H7 (cell line): ENCODE data around the gene ANKS1B. TPM values are rescaled to one million over a fixed set of nuclear protein-coding genes. Genes with fewer than 3 reads are reported as not detected.
"Not testable (repeated sequence)": the region's sequence is repeated elsewhere in the genome, so short reads cannot be mapped to it uniquely, and the experiment has no call there.

Source experiments
- DNase-seq: peaks from one replicate; pipeline ENCODE4 v3.0.0; 2012
- H3K27me3 ChIP-seq: 2 replicates; pipeline ENCODE4 v1.6.0; 2011; ENCODE audit warnings: mild to moderate bottlenecking, low read length; ENCODE audit not compliant: control insufficient read depth, insufficient read depth
- H3K36me3 ChIP-seq: replicated peaks from 2 replicates; pipeline ENCODE4 v1.5.1; 2011; ENCODE audit warnings: low read length; ENCODE audit not compliant: control insufficient read depth, insufficient read depth
- H3K4me3 ChIP-seq: 2 replicates; pipeline ENCODE4 v1.5.1; 2011; ENCODE audit warnings: low read depth, mild to moderate bottlenecking, control low read depth, low read length, moderate library complexity; ENCODE audit not compliant: insufficient read depth
- total RNA-seq: library from RNA; depleted of rRNA; stranded (reverse); fragments of >200 nt; shearing (Covaris generic); gene quantifications from 2 replicates; pipeline ENCODE4 v1.2.3, GENCODE V29; 2014

ANKS1B gene
- total RNA-seq, 1 experiment from 2014 or later: 3.5 TPM

- Histone ChIP-seq H3K4me3 (no peak overlapping the region), H3K36me3 (no peaks in the 10 kb centered on the region)
- no peak for DNase-seq
These were observed 114.7 kb downstream of the ANKS1B start for GRCh38 chr12:99870085-99870484.

DNA sequence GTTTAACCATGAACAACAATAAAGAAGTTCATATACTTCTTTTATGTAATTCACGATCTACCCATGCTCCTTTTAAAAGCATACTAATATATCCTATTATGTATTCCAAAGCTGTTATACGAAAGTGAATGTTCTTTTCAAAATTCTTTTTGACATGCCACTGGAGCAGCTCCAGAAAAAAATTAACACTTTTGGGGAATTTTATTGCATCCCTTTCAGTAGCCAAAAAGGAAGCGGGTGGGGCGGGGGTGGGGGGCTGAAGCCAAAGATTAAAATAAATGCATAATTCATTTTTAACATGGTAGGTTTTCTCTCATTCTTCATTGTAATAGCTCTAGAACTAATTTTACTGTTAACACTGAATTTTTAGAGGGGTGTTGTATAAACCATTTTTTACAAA is 123.0 kb downstream of the ANKS1B start:
- Histone ChIP-seq H3K4me3 (no peak overlapping the region), H3K36me3 (no peaks in the 10 kb centered on the region), H3K27me3 (no peaks in the 10 kb centered on the region)
- DNase-seq: no peak

More at GRCh38 chr12:99870085-99870484, 114.7 kb downstream of the ANKS1B start:
- H3K27me3 ChIP-seq: no peaks in the 10 kb centered on the region

- no peaks in the 10 kb centered on the region for H3K27me3 ChIP-seq
- no peaks in the 10 kb centered on the region for H3K36me3 ChIP-seq
- no peak for DNase-seq
- no peak overlapping the region for H3K4me3 ChIP-seq
These were observed 125.6 kb downstream of the ANKS1B start for GRCh38 chr12:99859126-99859525.

DNA sequence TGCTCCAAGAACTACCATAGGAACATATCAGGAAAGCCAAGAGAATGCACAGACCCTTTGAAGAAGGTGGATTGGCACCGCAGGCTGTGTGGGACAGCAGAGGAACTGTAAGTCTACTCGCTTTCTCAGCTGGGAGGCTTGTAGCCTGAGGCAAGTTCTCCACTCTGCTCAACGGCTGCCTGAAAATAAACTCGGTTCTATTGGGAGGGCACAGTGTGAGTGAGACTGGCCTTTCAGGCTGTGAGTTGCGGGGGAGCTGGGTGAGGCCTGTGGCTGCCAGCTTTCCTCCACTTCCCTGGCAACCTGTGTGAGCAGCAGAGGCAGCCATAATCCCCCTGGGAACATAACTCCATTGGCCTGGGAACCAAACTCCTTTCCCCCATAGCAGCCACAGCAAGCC is 132.1 kb downstream of the ANKS1B start:
- no peak overlapping the region for H3K4me3 ChIP-seq
- DNase-seq: no peak
- H3K36me3 ChIP-seq: no peaks in the 10 kb centered on the region
- H3K27me3 ChIP-seq: no peaks in the 10 kb centered on the region

DNA sequence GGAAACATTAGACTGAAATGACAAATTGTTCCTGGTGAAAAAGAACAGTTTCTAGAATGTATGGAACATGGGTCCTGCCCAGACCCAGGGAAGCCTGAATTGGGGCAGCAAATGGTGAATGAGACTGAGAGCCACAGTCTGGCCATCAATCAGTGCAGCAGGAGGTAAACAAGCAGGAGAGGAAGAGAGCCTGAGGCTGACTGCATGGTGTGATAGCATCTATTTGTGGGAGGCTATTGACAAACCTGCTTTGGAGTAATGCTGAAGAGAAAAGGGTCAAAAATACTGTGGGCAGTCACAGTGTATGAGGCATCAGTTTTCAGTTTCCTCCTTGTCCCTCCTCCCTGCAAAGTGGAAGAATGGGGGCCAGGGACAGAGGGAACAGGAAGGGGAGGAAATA is 136.8 kb downstream of the ANKS1B start:
- Histone ChIP-seq H3K27me3 (no peaks in the 10 kb centered on the region), H3K4me3 (no peak overlapping the region)
- no peak for DNase-seq

GRCh38 chr12:99834710-99835109 is 150.0 kb downstream of the ANKS1B start:
- Histone ChIP-seq H3K36me3 (no peaks in the 10 kb centered on the region), H3K27me3 (no peaks in the 10 kb centered on the region), H3K4me3 (no peak overlapping the region)
- DNase-seq: no peak

More for the DNA sequence above, 136.8 kb downstream of the ANKS1B start:
- no peaks in the 10 kb centered on the region for H3K36me3 ChIP-seq

DNA sequence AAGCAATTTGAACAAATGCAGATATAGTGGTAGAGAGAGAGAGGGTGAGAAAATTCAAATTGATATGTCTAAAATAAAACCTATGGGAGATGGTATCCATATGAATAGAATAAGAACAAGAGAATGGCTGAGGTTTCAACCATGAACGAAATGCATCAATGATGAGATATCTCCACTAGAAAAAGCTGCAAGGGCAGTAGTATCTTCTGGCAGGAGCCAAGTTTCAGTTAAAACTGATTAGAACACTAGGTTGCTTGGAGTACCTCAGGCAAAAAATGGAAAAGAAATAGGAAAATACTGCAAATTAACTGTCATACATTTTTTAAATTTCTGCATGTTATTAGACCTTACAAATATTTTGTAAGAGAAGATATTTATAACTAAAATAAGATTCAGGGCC is 151.3 kb downstream of the ANKS1B start:
- no peak for DNase-seq
- Histone ChIP-seq H3K27me3 (no peaks in the 10 kb centered on the region), H3K36me3 (no peaks in the 10 kb centered on the region), H3K4me3 (no peak overlapping the region)

GRCh38 chr12:99824900-99825542 is 159.7 kb downstream of the ANKS1B start:
- Histone ChIP-seq H3K4me3 (no peak overlapping the region), H3K36me3 (no peaks in the 10 kb centered on the region), H3K27me3 (no peaks in the 10 kb centered on the region)
- DNase-seq: no peak

GRCh38 chr12:99822273-99822672 is 162.5 kb downstream of the ANKS1B start:
- DNase-seq: no peak
- Histone ChIP-seq H3K36me3 (no peaks in the 10 kb centered on the region), H3K4me3 (no peak overlapping the region), H3K27me3 (no peaks in the 10 kb centered on the region)

GRCh38 chr12:99810718-99811593 is 173.8 kb downstream of the ANKS1B start:
- Histone ChIP-seq H3K36me3 (no peaks in the 10 kb centered on the region), H3K4me3 (no peak overlapping the region), H3K27me3 (no peaks in the 10 kb centered on the region)
- no peak for DNase-seq

GRCh38 chr12:99809909-99810308 is 174.8 kb downstream of the ANKS1B start:
- DNase-seq: no peak
- H3K4me3 ChIP-seq: no peak overlapping the region
- H3K27me3 ChIP-seq: no peaks in the 10 kb centered on the region
- H3K36me3 ChIP-seq: no peaks in the 10 kb centered on the region

DNA sequence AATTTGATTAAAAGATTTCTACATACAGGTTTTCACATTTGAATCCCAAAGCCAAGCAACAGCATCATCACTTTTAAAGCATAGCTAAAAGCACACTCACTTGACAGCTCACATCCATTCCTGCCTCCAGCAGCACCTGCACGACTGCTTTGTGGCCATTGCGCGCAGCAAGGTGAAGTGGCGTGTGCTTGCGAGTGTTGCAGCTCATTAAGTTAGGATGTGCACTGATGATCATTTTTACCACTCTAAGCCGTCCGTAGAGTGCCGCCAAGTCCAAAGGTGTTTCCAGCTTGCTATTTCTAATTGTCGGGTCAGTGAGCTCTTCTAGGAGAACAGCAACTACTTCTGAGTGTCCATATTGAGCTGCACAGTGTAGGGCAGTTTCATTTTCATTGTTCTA is 178.4 kb downstream of the ANKS1B start:
- Histone ChIP-seq H3K36me3 (no peaks in the 10 kb centered on the region), H3K4me3 (no peak overlapping the region), H3K27me3 (no peaks in the 10 kb centered on the region)
- no peak for DNase-seq

GRCh38 chr12:99804715-99805114 is 180.0 kb downstream of the ANKS1B start:
- H3K27me3 ChIP-seq: no peaks in the 10 kb centered on the region
- no peaks in the 10 kb centered on the region for H3K36me3 ChIP-seq
- H3K4me3 ChIP-seq: no peak overlapping the region
- DNase-seq: no peak

GRCh38 chr12:99800605-99801004 is 184.1 kb downstream of the ANKS1B start:
- no peaks in the 10 kb centered on the region for H3K27me3 ChIP-seq
- no peak overlapping the region for H3K4me3 ChIP-seq
- no peak for DNase-seq
- H3K36me3 ChIP-seq: no peaks in the 10 kb centered on the region

DNA sequence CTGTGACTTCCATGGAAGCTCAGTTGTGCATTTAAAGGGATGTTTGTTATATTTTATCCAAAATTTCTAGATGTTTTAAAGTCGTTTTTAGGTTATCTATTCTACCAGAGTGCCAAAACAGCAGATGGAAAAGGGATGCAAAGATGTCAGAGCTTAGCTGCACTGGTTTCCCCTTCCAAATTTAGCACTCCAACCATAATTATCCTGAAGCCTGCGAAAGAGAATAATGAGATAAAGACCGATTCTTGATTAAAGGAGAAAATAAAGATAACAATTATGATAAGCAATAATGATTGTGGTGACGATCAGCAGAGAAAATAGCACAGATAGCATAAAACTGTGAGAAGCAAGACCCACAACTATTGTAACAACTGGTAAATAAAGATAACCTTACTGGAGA is 186.8 kb downstream of the ANKS1B start:
- not testable (repeated sequence) for H3K4me3 ChIP-seq, DNase-seq, H3K36me3 ChIP-seq, H3K27me3 ChIP-seq
